ENCODE results near the gene CIDEB. TPM values are rescaled to one million over a fixed set of nuclear protein-coding genes. Genes with fewer than 3 reads are reported as not detected.

CIDEB gene
- total RNA-seq, 4 donors from 2014 or later, result 6.7 to 168 (median 23.6) TPM

- no peak for DNase-seq
- H3K27ac ChIP-seq, result no peak within 1 kb of the TSS
- 87% methylated on average over 11 of the region's 14 CpGs; no CpG with 5 or more reads in 1 of the 2 donors for WGBS, 2 donors (ENCODE audit: low coverage in 1 of 2)
- H3K9me3 ChIP-seq, result no peaks in the 10 kb centered on the region
- no peaks in the 10 kb centered on the region for H3K4me1 ChIP-seq
- no peak within 1 kb of the TSS for H3K4me3 ChIP-seq
- H3K36me3 ChIP-seq, result peaks cover 0 to 18% (median 0%) of the 10 kb centered on the region in 4 donors
- in situ Hi-C loops (cut with MboI; ENCODE audit: low pct_ligation_motif_present in 1 of 4, low pct_unique_long_range_greater_than_20kb in 1 of 4, low sequenced_read_pairs in 3 of 4), result no loop called here
- intact Hi-C loops (cut with DNase I; ENCODE audit: low total_unique reads), result no loop called here
- TF ChIP-seq POLR2AphosphoS5 (IDR thresholded peaks at IDR 0.05) (no peak), POLR2A (IDR thresholded peaks at IDR 0.05) (no peak), CTCF (IDR thresholded peaks at IDR 0.05) (no peak), EP300 (IDR thresholded peaks at IDR 0.05; ENCODE audit: low read depth) (no peak)
- H3K27me3 ChIP-seq, result no peaks in the 10 kb centered on the region
Observed at GRCh38 chr14:24262821-24263733, 44.7 kb downstream of the CIDEB start, which contains the start of gene TGM1. TSS of gene TGM1 (minus strand) at chr14:24263177. CDS start at chr14:24262352, 825 bp downstream.

DNA sequence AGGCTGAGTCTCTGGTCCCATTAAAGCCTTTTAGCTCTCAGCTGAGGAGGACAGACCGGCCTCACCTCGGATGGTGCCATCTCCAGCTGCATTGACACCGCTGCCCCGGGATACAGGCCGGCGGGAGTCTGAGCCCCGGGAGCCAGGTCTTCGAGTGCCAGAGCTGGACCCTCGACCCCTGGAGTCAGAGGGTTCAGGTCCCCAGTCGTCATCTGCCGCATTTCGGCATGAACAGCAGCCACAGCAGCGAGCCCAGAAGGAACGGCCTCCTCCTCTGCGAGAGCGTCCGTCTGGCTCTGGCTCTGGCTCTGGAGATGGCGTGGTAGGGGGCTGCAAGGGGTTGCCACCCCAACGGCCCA, 45.8 kb downstream of the CIDEB start:
- Histone ChIP-seq H3K4me3 (no peak overlapping the region), H3K36me3 (peaks cover 0 to 10% (median 0%) of the 10 kb centered on the region in 4 donors), H3K4me1 (no peaks in the 10 kb centered on the region), H3K27ac (no peak overlapping the region), H3K9me3 (no peaks in the 10 kb centered on the region), H3K27me3 (no peaks in the 10 kb centered on the region)
- 90% methylated on average over 17 of the region's 19 CpGs; no CpG with 5 or more reads in 1 of the 2 donors for WGBS, 2 donors (ENCODE audit: low coverage in 1 of 2)
- no peak for DNase-seq
- in situ Hi-C loops (cut with MboI; ENCODE audit: low pct_ligation_motif_present in 1 of 4, low pct_unique_long_range_greater_than_20kb in 1 of 4, low sequenced_read_pairs in 3 of 4) (no loop called here), intact Hi-C loops (cut with DNase I; ENCODE audit: low total_unique reads) (no loop called here)
- TF ChIP-seq POLR2AphosphoS5 (IDR thresholded peaks at IDR 0.05), result no peak
- TF ChIP-seq EP300 (IDR thresholded peaks at IDR 0.05; ENCODE audit: low read depth), result no peak
- TF ChIP-seq POLR2A (IDR thresholded peaks at IDR 0.05), result no peak
- TF ChIP-seq CTCF (IDR thresholded peaks at IDR 0.05), result no peak

- Histone ChIP-seq H3K9me3 (no peaks in the 10 kb centered on the region), H3K4me1 (no peaks in the 10 kb centered on the region), H3K36me3 (peaks cover 0 to 7% (median 0%) of the 10 kb centered on the region in 4 donors), H3K27me3 (no peaks in the 10 kb centered on the region), H3K27ac (no peak overlapping the region), H3K4me3 (no peak overlapping the region)
- 92 to 100% methylated on average over 3 to 20 of the region's 20 CpGs for WGBS, 2 donors (ENCODE audit: low coverage in 1 of 2)
- TF ChIP-seq CTCF (IDR thresholded peaks at IDR 0.05), result no peak
- no peak for TF ChIP-seq EP300 (IDR thresholded peaks at IDR 0.05; ENCODE audit: low read depth)
- no peak for TF ChIP-seq POLR2A (IDR thresholded peaks at IDR 0.05)
- TF ChIP-seq POLR2AphosphoS5 (IDR thresholded peaks at IDR 0.05), result no peak
- no peak for DNase-seq
- intact Hi-C loops (cut with DNase I; ENCODE audit: low total_unique reads) (no loop called here), in situ Hi-C loops (cut with MboI; ENCODE audit: low pct_ligation_motif_present in 1 of 4, low pct_unique_long_range_greater_than_20kb in 1 of 4, low sequenced_read_pairs in 3 of 4) (no loop called here)
Observed at GRCh38 chr14:24261256-24261968, 46.4 kb downstream of the CIDEB start.

DNA sequence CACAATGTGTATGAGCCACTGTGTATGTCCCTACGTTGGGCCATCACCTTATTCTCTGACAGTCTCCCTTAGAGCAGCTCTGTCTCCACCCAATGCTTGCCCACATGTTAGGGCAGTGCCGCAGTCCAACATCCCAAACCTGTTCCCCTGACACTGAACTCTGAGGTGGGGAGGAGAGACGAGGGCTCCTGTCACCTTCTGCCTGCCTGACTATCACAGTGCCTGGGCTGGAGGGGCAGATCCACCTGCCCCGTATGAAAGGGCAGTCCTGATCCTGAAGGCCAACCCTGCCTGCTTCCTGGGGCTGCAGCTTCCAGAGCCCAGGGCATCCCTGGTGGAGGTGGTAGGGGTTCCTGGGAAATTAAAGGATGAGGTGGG, 47.0 kb downstream of the CIDEB start:
- in situ Hi-C loops (cut with MboI; ENCODE audit: low pct_ligation_motif_present in 1 of 4, low pct_unique_long_range_greater_than_20kb in 1 of 4, low sequenced_read_pairs in 3 of 4) (no loop called here), intact Hi-C loops (cut with DNase I; ENCODE audit: low total_unique reads) (no loop called here)
- Histone ChIP-seq H3K4me1 (no peaks in the 10 kb centered on the region), H3K4me3 (no peak overlapping the region), H3K27ac (no peak overlapping the region), H3K27me3 (no peaks in the 10 kb centered on the region), H3K9me3 (no peaks in the 10 kb centered on the region), H3K36me3 (peaks cover 0 to 1% (median 0%) of the 10 kb centered on the region in 4 donors)
- no peak for TF ChIP-seq CTCF (IDR thresholded peaks at IDR 0.05)
- TF ChIP-seq POLR2AphosphoS5 (IDR thresholded peaks at IDR 0.05), result no peak
- TF ChIP-seq EP300 (IDR thresholded peaks at IDR 0.05; ENCODE audit: low read depth), result no peak
- TF ChIP-seq POLR2A (IDR thresholded peaks at IDR 0.05), result no peak
- no peak for DNase-seq
- WGBS, 2 donors (ENCODE audit: low coverage in 1 of 2), result 80 to 84% methylated on average over 2 to 4 of the region's 4 CpGs
